ENCODE data around the gene SORCS3.

DNA sequence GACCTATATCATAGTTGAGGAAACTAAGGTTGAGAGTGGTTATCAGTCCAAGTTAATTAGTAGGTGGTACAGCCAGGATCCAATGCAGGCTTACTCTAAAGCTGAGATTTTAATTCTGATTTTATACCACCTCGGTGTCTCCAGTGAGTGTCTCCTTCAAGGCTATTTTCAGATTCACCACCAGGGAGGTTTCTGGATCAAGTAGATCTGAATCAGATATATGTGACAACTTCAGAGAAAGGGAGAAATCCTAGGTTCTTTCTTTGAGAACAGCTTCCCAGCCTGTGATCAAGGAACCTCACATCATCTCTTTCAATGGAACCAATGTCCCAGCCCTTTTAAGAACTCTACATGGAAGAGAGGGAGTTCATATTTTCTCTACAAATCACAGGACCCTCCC, 429.2 kb downstream of the SORCS3 start:
- TF ChIP-seq, protein P1, sequence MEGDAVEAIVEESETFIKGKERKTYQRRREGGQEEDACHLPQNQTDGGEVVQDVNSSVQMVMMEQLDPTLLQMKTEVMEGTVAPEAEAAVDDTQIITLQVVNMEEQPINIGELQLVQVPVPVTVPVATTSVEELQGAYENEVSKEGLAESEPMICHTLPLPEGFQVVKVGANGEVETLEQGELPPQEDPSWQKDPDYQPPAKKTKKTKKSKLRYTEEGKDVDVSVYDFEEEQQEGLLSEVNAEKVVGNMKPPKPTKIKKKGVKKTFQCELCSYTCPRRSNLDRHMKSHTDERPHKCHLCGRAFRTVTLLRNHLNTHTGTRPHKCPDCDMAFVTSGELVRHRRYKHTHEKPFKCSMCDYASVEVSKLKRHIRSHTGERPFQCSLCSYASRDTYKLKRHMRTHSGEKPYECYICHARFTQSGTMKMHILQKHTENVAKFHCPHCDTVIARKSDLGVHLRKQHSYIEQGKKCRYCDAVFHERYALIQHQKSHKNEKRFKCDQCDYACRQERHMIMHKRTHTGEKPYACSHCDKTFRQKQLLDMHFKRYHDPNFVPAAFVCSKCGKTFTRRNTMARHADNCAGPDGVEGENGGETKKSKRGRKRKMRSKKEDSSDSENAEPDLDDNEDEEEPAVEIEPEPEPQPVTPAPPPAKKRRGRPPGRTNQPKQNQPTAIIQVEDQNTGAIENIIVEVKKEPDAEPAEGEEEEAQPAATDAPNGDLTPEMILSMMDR (IDR thresholded peaks at IDR 0.05; ENCODE audit: insufficient read depth, low read length, poor library complexity, severe bottlenecking) = no peak
- no peak for TF ChIP-seq EZH2phosphoT487 (conservative IDR thresholded peaks at IDR 0.05; ENCODE audit: low read length)
